Effector memory CD4-positive, alpha-beta T cell (primary cell): ENCODE data around the gene KATNBL1.

Source experiments
- DNase-seq, 3 donors: peaks; one replicate each; pipeline ENCODE4 v3.0.0-alpha.2; 2020
- H3K27ac ChIP-seq: 2 replicates; pipeline ENCODE4 v1.7.0; 2013; ENCODE audit warnings: mild to moderate bottlenecking, low read length, moderate library complexity; ENCODE audit not compliant: insufficient read depth, poor library complexity, severe bottlenecking
- H3K27me3 ChIP-seq: replicated peaks from 2 replicates; pipeline ENCODE4 v1.7.0; 2013; ENCODE audit warnings: mild to moderate bottlenecking, low read length; ENCODE audit not compliant: insufficient read depth, control insufficient read depth, poor library complexity, severe bottlenecking
- H3K36me3 ChIP-seq: 2 replicates; pipeline ENCODE4 v1.7.0; 2013; ENCODE audit warnings: mild to moderate bottlenecking, low read length, moderate library complexity; ENCODE audit not compliant: control insufficient read depth, insufficient read depth
- H3K4me1 ChIP-seq: 2 replicates; pipeline ENCODE4 v1.7.0; 2013; ENCODE audit warnings: low read length, mild to moderate bottlenecking; ENCODE audit not compliant: control insufficient read depth, insufficient read depth, poor library complexity, severe bottlenecking
- H3K4me3 ChIP-seq: 2 replicates; pipeline ENCODE4 v1.7.0; 2013; ENCODE audit warnings: low read length, low read depth, mild to moderate bottlenecking; ENCODE audit not compliant: insufficient read depth, poor library complexity, severe bottlenecking
- H3K9me3 ChIP-seq: 2 replicates; pipeline ENCODE4 v1.7.0; 2013; ENCODE audit warnings: mild to moderate bottlenecking, low read length, moderate library complexity; ENCODE audit not compliant: control insufficient read depth
- total RNA-seq, 3 donors: gene quantifications; one replicate each; lab custom pipeline; 2026; lab: John Stamatoyannopoulos, UW

The KATNBL1 gene, protein sequence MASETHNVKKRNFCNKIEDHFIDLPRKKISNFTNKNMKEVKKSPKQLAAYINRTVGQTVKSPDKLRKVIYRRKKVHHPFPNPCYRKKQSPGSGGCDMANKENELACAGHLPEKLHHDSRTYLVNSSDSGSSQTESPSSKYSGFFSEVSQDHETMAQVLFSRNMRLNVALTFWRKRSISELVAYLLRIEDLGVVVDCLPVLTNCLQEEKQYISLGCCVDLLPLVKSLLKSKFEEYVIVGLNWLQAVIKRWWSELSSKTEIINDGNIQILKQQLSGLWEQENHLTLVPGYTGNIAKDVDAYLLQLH
- total RNA-seq: 18.8 to 31.0 (median 23.8) reads per million in 3 donors

GRCh38 chr15:34209421-34210282, at the start of gene KATNBL1:
Gene KATNBL1 (minus strand): TSS chr15:34210096. CDS start chr15:34163676, 46,420 bp downstream.
- peak; percentile 88 to 91 (median 89) for DNase-seq
- Histone ChIP-seq H3K27ac (peak within 1 kb of the TSS; percentile 64), H3K4me1 (no peaks in the 10 kb centered on the region), H3K9me3 (no peaks in the 10 kb centered on the region), H3K27me3 (no peaks in the 10 kb centered on the region), H3K4me3 (peak within 1 kb of the TSS; percentile 52), H3K36me3 (no peaks in the 10 kb centered on the region)

GRCh38 chr15:34259566-34259965, 49.7 kb upstream of the KATNBL1 start:
- Histone ChIP-seq H3K9me3 (no peaks in the 10 kb centered on the region), H3K4me3 (no peak overlapping the region), H3K27ac (no peak overlapping the region), H3K27me3 (no peaks in the 10 kb centered on the region), H3K36me3 (peaks cover 20% of the 10 kb centered on the region), H3K4me1 (no peaks in the 10 kb centered on the region)
- no peak for DNase-seq

DNA sequence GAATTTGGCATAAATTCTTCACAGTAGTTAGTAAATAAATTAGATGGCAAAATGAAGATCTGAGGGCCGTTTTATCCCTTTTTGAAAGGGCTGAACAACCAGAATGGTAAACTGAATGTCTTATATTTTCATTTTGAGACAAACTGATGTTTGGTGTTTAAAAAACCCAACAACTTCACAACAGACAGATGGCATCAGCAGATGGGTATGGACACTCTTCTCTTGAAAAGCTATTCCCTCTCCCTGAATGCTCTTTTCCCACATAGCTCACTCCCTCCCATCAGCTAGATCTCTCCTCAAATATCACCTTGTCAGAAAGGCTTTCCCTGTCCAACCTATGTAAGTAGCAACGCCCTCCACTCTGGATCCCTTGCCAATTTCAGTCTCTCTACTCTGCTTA, 48.3 kb upstream of the KATNBL1 start:
- Histone ChIP-seq H3K27me3 (no peaks in the 10 kb centered on the region), H3K4me1 (no peaks in the 10 kb centered on the region), H3K27ac (no peak overlapping the region), H3K36me3 (peaks cover 30% of the 10 kb centered on the region), H3K9me3 (no peaks in the 10 kb centered on the region), H3K4me3 (no peak overlapping the region)
- DNase-seq: no peak

GRCh38 chr15:34252545-34252944, 42.6 kb upstream of the KATNBL1 start:
- Histone ChIP-seq H3K36me3 (peaks cover 55% of the 10 kb centered on the region), H3K4me3 (no peak overlapping the region), H3K9me3 (no peaks in the 10 kb centered on the region), H3K4me1 (no peaks in the 10 kb centered on the region), H3K27ac (no peak overlapping the region), H3K27me3 (no peaks in the 10 kb centered on the region)
- DNase-seq: no peak

DNA sequence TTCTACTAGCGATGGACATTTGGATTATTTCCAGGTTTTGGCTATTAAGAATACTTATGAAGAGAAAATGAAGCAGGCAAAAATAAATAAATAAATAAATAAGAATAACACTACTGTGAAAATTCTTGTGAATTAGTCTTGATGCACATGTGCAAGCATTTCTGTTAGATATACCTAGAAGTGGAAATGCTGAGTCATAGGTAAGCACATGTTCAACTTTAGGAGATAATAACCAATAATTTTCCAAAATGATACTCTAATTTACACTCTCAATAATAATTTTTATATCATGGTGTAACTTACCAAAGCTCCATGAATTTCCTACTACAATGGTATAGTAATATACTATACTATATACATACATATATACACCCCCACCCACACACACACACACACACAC, 38.3 kb upstream of the KATNBL1 start:
- Histone ChIP-seq H3K27me3 (no peaks in the 10 kb centered on the region), H3K27ac (no peak overlapping the region), H3K36me3 (peaks cover 31% of the 10 kb centered on the region), H3K4me1 (no peaks in the 10 kb centered on the region), H3K9me3 (no peaks in the 10 kb centered on the region), H3K4me3 (no peak overlapping the region)
- DNase-seq: no peak

DNA sequence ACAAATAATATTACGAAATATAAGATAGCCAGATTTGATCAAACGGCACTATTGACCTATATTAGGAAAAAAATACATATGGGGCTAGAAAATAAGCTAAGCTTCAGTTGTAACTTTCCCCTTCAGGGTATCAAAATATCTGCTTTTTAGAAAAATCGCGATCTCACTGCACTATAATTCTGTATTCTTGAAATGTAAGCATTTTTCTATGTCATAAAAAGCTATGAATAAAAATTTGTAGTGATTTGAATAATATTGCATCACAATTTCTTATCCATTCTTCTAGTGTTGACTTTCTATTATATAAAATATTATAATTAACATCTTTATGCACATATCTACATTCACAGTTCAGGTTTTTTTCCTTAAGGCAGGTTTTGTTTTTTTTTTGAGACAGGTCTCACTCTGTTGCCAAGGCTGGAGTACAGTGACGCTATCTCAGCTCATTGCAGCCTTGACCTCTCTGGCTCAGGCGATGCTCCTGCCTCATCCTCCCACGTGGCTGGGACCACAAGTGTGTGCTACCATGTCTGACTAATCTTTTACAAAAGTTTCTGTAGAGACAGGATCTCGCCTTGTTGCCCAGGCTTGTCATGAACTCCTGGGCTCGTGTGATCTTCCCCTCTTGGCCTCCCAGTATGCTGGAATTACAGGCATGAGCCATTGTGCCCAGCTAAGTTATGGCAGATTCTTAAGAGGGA, 36.5 kb upstream of the KATNBL1 start:
- DNase-seq: no peak
- Histone ChIP-seq H3K27ac (no peak overlapping the region), H3K27me3 (no peaks in the 10 kb centered on the region), H3K36me3 (peaks cover 19% of the 10 kb centered on the region), H3K9me3 (no peaks in the 10 kb centered on the region), H3K4me1 (no peaks in the 10 kb centered on the region), H3K4me3 (no peak overlapping the region)

- H3K36me3 ChIP-seq: peaks cover 13% of the 10 kb centered on the region
These were observed 33.3 kb upstream of the KATNBL1 start for GRCh38 chr15:34243226-34243625.

DNA sequence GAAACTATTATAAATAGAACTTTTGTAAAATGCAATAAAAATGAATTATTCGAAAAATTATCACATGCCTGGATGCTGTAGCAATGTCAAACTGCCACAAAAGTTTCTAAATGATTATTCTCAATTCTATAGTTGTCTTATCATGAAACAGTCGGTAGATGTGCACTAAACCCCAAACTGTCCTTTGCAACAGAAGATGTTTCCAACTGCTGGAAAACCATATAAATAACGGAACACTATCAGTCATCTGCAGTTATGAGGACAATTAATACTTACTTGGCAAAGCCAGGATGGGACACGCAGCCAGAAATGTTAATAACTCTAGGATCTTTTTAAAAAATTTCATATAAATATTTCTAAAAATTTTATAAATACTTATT, 32.4 kb upstream of the KATNBL1 start:
- Histone ChIP-seq H3K4me3 (no peak overlapping the region), H3K4me1 (no peaks in the 10 kb centered on the region), H3K27me3 (no peaks in the 10 kb centered on the region), H3K36me3 (peaks cover 22% of the 10 kb centered on the region), H3K9me3 (no peaks in the 10 kb centered on the region), H3K27ac (no peak overlapping the region)
- DNase-seq: no peak

More at GRCh38 chr15:34243226-34243625, 33.3 kb upstream of the KATNBL1 start:
- H3K4me3 ChIP-seq: no peak overlapping the region
- H3K27me3 ChIP-seq: no peaks in the 10 kb centered on the region
- no peaks in the 10 kb centered on the region for H3K4me1 ChIP-seq
- no peak overlapping the region for H3K27ac ChIP-seq
- DNase-seq: no peak
- no peaks in the 10 kb centered on the region for H3K9me3 ChIP-seq

DNA sequence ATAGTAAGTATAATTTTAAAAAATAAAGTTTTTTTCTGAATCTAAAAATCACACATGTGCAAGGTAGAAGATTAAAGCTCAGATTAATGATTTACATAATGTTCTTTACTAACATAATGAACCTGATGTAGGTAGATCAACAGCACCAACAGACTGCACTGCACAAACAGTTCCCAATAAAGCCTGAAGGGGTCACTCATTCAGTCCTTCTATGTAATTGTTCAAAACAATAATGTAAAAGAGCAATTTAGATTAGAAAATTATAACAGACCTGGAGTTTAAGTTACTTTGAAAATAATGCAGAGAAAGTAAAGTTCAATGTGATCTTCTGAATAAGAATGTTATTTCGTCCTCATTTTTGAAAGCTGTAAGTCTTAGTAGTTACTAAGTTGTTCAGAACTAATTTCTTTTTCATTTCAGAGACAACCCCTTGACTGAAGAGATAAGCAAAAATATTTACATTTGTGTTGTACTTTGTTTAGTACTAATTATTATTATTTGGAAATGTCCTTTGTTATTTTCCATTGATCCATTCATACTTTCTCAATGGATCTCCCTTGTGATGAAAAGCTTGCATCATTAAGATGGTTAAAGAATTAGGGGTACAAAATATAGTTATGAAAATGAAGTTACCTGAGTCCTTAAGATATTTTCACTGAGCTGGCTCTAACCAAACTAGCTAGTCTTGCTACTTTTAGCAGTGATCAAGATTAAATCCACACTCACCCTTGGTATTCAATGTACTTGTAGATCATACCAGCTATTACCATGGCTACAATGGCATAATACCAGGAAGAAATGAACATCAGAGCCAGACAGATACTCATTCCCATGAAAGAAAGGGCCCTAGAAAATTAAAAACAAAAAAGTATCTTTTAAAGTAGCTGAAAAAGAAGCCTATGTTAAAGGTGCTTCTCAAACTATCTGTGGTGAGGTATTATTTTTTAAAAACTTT, 31.8 kb upstream of the KATNBL1 start:
- Histone ChIP-seq H3K4me3 (no peak overlapping the region), H3K4me1 (no peaks in the 10 kb centered on the region), H3K27ac (no peak overlapping the region), H3K9me3 (no peaks in the 10 kb centered on the region), H3K27me3 (no peaks in the 10 kb centered on the region), H3K36me3 (peaks cover 28% of the 10 kb centered on the region)
- peak in 1 of 3 donors; percentile 15 for DNase-seq
